ENCODE results near the gene DHRS2.
A peak's percentile ranks its signal among the peaks of the same experiment; 100 is the strongest.
"Not testable (repeated sequence)": the region's sequence is repeated elsewhere in the genome, so short reads cannot be mapped to it uniquely, and the experiment has no call there.

DHRS2 gene

GRCh38 chr14:23650506-23650905 is 14.3 kb downstream of the DHRS2 start:
- no peak for DNase-seq

- DNase-seq, result no peak
Observed at GRCh38 chr14:23653051-23653450, 16.9 kb downstream of the DHRS2 start.

GRCh38 chr14:23654231-23654630 is 18.1 kb downstream of the DHRS2 start:
- no peak for DNase-seq

- DNase-seq, result no peak
Observed at GRCh38 chr14:23657959-23658470, 21.9 kb downstream of the DHRS2 start.

- peak; percentile 4 for DNase-seq
Observed at GRCh38 chr14:23660290-23661226, 24.4 kb downstream of the DHRS2 start.

- DNase-seq, result no peak
Observed at GRCh38 chr14:23661542-23661941, 25.4 kb downstream of the DHRS2 start.

- DNase-seq, result no peak
Observed at GRCh38 chr14:23663127-23663526, 27.0 kb downstream of the DHRS2 start.

GRCh38 chr14:23663711-23664110 is 27.5 kb downstream of the DHRS2 start:
- no peak for DNase-seq

- DNase-seq, result no peak
Observed at GRCh38 chr14:23664207-23664885, 28.2 kb downstream of the DHRS2 start.

GRCh38 chr14:23665302-23666016 is 29.3 kb downstream of the DHRS2 start:
- no peak for DNase-seq

- no peak for DNase-seq
Observed at GRCh38 chr14:23667134-23667533, 31.0 kb downstream of the DHRS2 start.

GRCh38 chr14:23669441-23669840 is 33.3 kb downstream of the DHRS2 start:
- no peak for DNase-seq

GRCh38 chr14:23670481-23670880 is 34.3 kb downstream of the DHRS2 start:
- no peak for DNase-seq

- no peak for DNase-seq
Observed at GRCh38 chr14:23672200-23672599, 36.0 kb downstream of the DHRS2 start.

- DNase-seq, result no peak
Observed at GRCh38 chr14:23675337-23675736, 39.2 kb downstream of the DHRS2 start.

GRCh38 chr14:23675906-23676305 is 39.7 kb downstream of the DHRS2 start:
- DNase-seq, result no peak

GRCh38 chr14:23681337-23681736 is 45.2 kb downstream of the DHRS2 start:
- no peak for DNase-seq

GRCh38 chr14:23689709-23690514 is 53.7 kb downstream of the DHRS2 start:
- DNase-seq, result not testable (repeated sequence)

- no peak for DNase-seq
Observed at GRCh38 chr14:23692416-23692815, 56.3 kb downstream of the DHRS2 start.

GRCh38 chr14:23693252-23693775 is 57.1 kb downstream of the DHRS2 start:
- DNase-seq, result no peak

GRCh38 chr14:23694085-23694948 is 58.2 kb downstream of the DHRS2 start:
- no peak for DNase-seq

Data from COR-L47 (cell line).